GM19395 (cell line): Measurements from ENCODE around the gene BMP10.

ENCODE experiments used
- ATAC-seq: cut with Tn5 transposase; IDR thresholded peaks from one replicate; pipeline ENCODE4 v1.9.1; 2021; ENCODE audit warnings: mild to moderate bottlenecking, moderate library complexity; ENCODE audit not compliant: unreplicated experiment

The BMP10 gene

DNA sequence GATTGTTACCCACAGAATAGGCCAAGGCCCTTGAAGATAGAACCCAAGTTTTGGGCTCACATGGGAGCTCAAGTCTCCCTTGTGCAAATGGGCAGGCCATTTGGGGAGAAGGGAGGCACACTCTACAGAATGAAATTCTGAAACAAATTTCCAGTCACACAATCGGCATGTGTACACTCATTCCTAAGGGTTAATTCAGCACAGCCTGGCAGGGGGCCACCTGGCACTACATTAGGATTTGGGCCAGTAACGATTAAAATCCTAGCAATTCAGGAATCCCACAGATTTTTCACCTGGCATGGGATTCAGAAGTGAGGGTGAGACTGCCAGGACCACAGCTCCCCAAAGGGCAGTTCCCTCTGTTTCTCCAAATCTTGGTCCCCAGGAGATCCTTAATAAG lies 46.4 kb downstream of the BMP10 start:
- no peak for ATAC-seq

DNA sequence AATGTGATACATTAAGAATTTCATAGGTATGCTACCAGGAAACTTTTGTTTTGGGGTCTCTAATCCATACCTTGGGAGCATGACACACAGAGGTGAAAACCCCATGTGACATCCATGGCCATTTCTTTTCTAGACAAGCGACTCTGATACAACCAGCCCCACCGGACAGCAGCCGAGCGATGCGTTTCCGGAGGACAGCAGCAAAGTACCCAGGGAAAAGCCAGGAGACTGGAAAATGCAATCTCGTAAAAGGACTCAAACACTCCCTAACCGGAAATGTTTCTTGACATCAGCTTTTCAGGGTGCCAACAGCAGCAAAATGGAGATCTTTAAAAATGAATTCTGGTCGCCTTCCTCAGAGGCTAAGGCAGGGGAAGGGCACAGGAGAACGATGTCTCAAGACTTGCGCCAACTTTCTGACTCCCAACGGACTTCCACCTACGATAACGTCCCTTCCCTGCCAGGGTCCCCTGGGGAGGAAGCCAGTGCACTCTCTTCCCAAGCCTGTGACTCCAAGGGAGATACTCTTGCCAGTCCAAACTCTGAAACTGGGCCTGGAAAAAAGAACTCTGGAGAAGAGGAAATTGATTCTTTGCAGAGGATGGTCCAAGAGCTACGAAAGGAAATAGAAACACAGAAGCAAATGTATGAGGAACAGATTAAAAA lies 48.9 kb downstream of the BMP10 start:
- ATAC-seq: no peak

DNA sequence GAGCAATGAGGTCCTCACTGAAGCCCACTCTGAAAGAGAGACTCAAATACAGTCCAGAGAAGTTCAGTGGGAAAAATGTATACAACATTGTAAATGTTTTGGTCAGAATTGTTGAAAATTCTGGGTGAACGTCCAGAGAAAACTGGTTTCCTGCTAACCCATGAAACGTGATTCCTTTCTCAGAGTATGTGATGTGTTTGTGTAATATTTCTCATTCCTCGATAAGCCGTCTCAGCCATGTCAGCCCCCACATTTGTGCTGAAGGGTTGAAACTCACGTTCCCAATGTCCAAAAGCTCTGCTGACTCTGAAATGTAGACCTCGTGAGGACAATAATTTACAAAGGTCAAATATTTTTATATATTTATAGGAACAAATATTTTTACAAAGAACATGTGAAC lies 51.6 kb downstream of the BMP10 start:
- ATAC-seq: no peak

DNA sequence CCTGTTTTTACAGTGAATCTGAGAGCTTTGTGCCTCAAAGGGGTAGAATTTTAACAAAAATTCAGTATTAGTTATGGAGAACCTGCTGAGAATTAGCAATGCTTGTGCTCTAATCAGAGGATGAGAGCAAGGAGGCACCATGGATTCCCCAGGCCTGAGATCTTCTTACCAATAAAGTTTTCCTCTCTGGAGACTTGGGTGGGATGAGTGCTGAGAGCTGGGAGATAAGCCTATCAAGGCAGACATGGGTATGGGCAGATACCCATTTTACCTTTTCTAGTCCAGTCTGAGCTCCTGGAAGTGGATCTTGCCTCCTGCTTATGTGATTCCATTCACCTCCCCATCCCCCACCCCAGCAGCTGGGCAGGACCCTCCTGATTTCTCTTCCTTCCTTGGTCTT lies 53.9 kb downstream of the BMP10 start:
- ATAC-seq: no peak
